ENCODE results near the gene CLDN14.

The CLDN14 gene, protein sequence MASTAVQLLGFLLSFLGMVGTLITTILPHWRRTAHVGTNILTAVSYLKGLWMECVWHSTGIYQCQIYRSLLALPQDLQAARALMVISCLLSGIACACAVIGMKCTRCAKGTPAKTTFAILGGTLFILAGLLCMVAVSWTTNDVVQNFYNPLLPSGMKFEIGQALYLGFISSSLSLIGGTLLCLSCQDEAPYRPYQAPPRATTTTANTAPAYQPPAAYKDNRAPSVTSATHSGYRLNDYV

DNA sequence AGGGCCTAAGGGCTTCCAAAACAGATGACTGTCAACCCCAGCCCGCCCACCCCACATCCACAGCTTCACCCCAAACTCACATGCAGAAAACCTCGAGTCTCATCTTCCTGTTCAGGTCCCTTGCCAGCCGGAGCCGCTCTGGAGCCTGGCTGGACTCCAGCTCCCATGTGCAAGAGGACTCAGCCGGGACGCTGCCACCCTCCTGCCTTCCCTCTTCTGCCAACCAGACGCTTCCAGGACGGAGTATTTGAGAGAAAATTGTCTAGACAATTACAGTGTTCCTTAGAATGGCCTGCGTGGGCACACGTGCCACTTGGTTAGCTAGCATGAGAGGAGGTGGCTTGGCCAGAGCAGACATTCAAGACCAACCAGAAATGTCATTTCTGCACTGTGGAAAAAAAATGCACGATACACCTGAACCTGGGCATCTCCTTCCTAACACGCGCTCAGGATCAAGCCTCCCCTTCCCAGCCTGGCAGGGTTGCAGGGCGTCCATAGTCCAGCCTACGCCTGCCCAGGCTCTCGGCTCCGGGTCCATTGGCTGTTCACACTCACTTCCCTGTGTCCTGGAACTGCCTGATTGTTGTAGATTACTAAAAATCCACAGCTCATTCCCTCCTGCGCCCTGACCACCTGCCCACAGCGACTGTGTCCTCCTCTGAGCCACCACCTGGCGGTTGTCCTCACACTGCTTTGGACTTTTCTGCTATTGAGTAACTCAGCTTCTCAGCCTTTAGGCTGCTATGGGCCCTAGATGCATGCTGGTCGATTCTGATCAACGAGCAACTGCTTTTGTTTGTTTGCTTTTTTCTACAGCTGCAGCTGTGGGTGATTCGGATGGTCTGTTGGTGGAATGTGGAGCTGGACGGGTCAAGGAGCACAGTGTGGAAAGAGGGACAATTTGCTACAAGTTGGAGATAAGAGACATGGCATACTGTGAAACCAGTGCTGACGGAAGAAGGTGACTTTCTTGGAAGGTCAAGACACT is at the start of gene CLDN14:
CLDN14 (minus strand) TSS at position 708 of the 988 bp plus-strand sequence. CDS start 18,427 bp downstream, outside the sequence.
- Mint-ChIP-seq H3K4me1 (no peaks in the 10 kb centered on the region), H3K9me3 (no peaks in the 10 kb centered on the region), H3K27ac (no peak within 1 kb of the TSS), H3K27me3 (no peaks in the 10 kb centered on the region), H3K4me3 (no peak within 1 kb of the TSS)
- ATAC-seq (no peak), DNase-seq (no peak)

DNA sequence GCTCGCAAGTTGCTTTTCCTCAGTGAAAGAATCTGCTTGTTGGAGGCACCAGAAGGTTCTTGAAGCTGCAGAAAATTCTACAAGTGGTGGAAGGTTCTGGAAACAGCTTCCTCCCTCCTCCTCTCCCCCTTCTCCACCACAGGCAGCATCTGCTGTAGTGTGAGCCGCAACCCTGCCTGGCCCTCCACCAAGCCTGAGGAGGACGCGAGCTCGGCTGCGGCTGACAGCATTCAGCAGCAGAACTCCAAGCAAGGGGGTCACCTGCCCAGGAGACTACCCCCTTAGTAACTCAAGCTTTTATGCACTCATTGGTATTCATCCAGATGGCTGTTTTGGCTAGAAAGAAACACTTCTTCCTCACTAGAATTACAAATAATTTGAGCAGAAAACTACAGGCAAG is 48.8 kb upstream of the CLDN14 start:
- no peak for DNase-seq
- no peaks in the 10 kb centered on the region for H3K9me3 Mint-ChIP-seq
- no peak overlapping the region for H3K4me3 Mint-ChIP-seq
- H3K27ac Mint-ChIP-seq, result peak overlapping the region in 1 of 2 donors; percentile 71
- peaks cover 8% of the 10 kb centered on the region for H3K27me3 Mint-ChIP-seq
- no peaks in the 10 kb centered on the region for H3K4me1 Mint-ChIP-seq
- no peak for ATAC-seq

DNA sequence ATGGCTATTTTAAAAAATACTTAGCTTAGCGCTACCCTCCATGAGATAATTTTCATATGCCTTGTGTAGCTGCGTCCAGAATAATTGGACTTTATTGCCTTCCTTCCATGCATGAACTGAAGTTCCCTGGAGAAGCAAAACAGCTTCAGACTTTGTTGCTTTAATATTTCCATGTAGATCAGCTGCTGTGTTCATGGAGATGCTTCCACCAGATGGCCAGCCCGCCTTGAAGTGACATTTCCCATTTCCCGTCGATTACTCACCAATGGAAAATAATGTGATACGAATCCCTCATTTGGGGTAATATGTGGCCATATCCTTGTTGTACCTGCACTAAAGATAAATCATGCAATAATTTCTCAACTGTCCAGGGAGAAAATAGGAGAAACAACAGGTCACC is 47.4 kb upstream of the CLDN14 start:
- H3K27me3 Mint-ChIP-seq, result peaks cover 9% of the 10 kb centered on the region
- no peak for ATAC-seq
- H3K4me3 Mint-ChIP-seq, result no peak overlapping the region
- no peak for DNase-seq
- H3K9me3 Mint-ChIP-seq, result no peaks in the 10 kb centered on the region
- no peak overlapping the region for H3K27ac Mint-ChIP-seq
- no peaks in the 10 kb centered on the region for H3K4me1 Mint-ChIP-seq

DNA sequence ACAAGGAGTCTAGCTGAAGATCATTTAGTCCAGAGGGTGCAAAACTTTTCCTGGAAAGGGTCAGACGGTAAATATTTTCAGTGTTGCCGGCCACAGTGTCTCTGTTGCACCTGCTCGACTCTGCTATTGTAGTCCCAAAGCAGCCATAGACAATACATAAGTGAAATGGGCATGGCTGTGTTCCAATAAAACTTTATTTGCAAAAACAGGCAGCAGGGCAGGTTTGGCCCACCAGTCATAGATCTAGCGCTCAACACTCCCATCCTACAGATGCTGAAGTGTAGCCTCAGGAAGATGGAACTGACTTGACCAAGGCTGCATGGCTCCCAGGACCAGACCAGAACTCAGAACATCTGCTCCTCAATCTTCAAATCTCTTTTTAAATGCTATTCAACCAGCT is 46.2 kb upstream of the CLDN14 start:
- peaks cover 14% of the 10 kb centered on the region for H3K27me3 Mint-ChIP-seq
- no peaks in the 10 kb centered on the region for H3K4me1 Mint-ChIP-seq
- no peak overlapping the region for H3K27ac Mint-ChIP-seq
- H3K4me3 Mint-ChIP-seq, result no peak overlapping the region
- ATAC-seq, result no peak
- DNase-seq, result no peak
- H3K9me3 Mint-ChIP-seq, result peaks cover 0 to under 1% of the 10 kb centered on the region in 2 donors

DNA sequence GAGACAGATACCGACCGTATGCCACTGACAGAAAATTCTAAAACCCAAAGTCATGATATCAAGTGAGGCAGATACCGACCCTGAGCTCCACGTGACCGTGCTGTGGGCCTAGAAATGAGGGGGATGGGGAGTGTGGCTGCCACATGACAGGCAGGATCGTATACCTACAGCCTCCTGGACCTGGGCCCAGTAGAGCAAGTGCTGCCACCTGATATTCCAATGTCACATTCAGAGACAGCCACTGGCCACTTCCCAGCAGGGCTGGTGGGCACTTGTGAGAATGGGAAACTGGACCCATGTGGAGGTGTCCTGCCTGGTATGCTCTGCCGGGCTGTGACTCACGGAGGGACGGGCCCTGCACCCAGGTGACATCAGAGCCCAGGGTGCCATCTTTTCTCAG is 44.6 kb upstream of the CLDN14 start:
- Mint-ChIP-seq H3K27ac (no peak overlapping the region), H3K4me1 (no peaks in the 10 kb centered on the region), H3K27me3 (peaks cover 14% of the 10 kb centered on the region), H3K4me3 (no peak overlapping the region), H3K9me3 (peaks cover 12 to 16% of the 10 kb centered on the region in 2 donors)
- ATAC-seq, result no peak
- DNase-seq, result no peak

DNA sequence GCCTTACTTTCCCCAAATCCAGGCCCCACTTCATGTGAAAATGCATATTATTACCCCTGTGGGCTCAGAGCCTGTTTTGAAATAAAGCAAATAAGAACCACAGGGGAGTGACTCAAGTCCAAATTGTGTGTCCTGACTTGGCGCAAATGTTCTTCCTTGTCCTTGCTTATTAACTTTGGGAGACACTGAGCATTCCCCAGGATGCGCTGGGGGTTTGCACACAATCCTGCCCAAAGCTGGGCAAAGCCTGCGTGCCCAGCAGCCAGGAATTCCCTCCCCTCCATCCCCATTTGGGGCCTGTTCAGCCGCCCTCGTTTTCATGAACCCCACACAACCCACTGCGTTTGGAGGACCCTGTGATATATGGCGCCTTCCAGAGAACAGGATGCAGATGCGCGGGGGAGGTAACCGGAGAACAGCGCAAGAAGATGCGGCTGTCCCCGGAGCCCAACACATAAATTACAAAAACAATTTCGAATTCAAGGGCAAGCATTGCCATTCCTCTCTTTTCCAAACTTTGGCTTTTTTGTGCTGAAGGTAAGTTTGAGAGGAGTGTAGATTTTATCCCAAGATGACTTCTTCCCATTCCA is 42.4 kb upstream of the CLDN14 start:
- Mint-ChIP-seq H3K9me3 (peaks cover 12 to 17% of the 10 kb centered on the region in 2 donors), H3K27ac (peak overlapping the region in 1 of 2 donors; percentile 19), H3K4me3 (no peak overlapping the region), H3K4me1 (no peaks in the 10 kb centered on the region), H3K27me3 (peaks cover 7% of the 10 kb centered on the region)
- ATAC-seq (no peak), DNase-seq (no peak)

DNA sequence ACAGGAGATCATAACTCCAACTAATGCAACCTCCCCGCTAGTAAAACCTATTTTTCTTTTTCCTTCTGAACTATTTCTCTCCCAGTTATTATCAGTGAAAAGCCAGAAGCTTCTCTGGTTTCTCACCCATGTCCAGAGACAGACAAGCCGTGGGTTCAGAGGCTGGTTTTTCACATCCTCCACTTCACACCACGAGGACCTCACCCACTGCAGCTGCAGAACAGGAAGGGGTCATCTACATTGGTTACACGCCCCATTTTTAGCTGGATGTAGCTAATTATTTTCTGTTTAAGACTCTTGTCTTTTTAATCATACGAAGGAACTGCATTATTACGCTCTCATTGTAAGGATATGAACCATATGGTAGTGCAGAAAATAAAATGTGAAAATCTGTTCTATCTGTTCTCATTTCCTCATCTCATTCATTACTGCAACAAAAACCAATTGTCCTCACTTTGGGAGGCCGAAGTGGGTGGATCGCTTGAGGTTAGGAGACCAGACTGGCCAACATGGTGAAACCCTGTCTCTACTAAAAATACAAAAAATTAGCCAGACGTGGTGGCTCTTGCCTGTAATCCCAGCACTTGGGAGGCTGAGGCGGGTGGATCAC is 39.1 kb upstream of the CLDN14 start:
- Mint-ChIP-seq H3K27ac (no peak overlapping the region), H3K9me3 (peaks cover 12 to 17% of the 10 kb centered on the region in 2 donors), H3K27me3 (peaks cover 24% of the 10 kb centered on the region), H3K4me3 (no peak overlapping the region), H3K4me1 (no peaks in the 10 kb centered on the region)
- ATAC-seq (no peak), DNase-seq (no peak)

DNA sequence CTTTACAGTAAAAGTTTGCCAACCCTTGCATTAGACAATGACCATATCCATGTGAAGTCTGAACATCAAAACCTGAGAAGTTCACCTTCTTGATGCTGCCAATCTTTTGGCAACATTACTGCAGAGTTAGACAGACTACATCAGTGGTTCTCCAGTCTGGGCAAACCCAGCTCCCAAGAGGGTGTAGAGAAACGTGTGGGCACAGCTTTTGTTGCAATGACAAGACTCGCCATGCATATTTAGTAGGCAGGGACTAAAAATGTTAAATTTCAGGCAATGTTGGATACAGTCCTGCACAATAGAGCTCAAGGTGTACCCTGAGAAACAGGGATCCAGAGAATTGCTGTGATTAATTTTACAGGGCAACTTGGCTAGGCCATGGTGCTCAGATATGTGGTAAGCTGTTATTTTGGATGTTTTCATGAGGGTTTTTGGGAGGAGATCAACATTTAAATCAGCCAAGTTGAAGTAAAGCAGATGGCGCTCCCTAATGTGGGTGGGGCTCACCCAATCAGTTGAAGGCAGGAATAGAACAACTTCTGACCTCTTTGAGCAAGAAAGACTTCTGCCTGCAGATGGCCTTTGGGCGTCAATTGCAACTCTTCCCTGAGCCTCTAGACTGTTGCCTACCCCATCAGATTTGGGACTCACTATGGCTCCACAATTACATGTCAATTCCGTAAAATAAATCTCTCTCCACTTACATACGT is 37.6 kb upstream of the CLDN14 start:
- no peak overlapping the region for H3K27ac Mint-ChIP-seq
- H3K4me3 Mint-ChIP-seq, result no peak overlapping the region
- H3K27me3 Mint-ChIP-seq, result peaks cover 26% of the 10 kb centered on the region
- no peak for ATAC-seq
- H3K9me3 Mint-ChIP-seq, result peaks cover 12 to 17% of the 10 kb centered on the region in 2 donors
- no peak for DNase-seq
- H3K4me1 Mint-ChIP-seq, result no peaks in the 10 kb centered on the region

DNA sequence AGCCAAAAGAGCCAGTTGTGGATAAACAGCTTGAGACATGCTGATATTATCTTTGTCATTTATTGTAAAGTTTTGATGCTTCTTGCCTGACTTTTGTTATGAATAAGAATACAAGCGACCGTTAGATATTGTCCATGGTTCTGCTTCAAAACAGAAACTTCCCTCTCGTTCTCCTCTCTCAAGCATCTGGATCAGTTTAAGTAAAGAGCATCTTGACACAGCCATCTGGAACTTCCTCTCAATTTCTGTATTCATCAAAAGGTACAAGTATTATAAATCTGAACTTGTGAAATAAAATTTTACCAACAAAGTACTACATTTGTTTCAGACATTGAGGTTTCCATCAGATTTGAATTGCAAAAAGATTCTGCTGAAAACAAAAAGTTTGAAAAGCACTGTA is 36.4 kb upstream of the CLDN14 start:
- DNase-seq, result no peak
- H3K4me3 Mint-ChIP-seq, result no peak overlapping the region
- H3K9me3 Mint-ChIP-seq, result peaks cover 12 to 17% of the 10 kb centered on the region in 2 donors
- H3K4me1 Mint-ChIP-seq, result no peaks in the 10 kb centered on the region
- no peak for ATAC-seq
- peaks cover 19% of the 10 kb centered on the region for H3K27me3 Mint-ChIP-seq
- no peak overlapping the region for H3K27ac Mint-ChIP-seq

DNA sequence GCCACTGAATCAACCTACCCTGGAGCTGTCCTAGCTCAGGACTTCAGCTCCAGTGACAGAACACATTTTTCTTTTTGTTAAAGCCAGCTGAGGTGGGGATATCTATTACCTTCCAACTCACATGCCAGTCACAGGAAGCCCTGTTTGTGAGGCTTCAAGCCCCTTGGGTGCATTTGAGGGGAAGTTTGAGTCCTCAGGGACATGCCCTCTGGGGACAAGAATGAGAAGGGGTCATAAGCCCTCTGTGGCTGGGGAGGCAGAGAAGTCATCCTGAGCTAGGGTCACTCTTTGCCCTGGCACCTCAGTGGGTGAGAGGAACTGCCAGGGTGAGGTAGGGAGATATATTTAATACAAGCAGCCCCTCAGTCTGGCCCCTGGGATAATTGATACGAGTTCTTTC is 33.5 kb upstream of the CLDN14 start:
- Mint-ChIP-seq H3K4me1 (no peaks in the 10 kb centered on the region), H3K4me3 (no peak overlapping the region), H3K9me3 (no peaks in the 10 kb centered on the region), H3K27me3 (peaks cover 19% of the 10 kb centered on the region), H3K27ac (no peak overlapping the region)
- ATAC-seq (no peak), DNase-seq (no peak)

DNA sequence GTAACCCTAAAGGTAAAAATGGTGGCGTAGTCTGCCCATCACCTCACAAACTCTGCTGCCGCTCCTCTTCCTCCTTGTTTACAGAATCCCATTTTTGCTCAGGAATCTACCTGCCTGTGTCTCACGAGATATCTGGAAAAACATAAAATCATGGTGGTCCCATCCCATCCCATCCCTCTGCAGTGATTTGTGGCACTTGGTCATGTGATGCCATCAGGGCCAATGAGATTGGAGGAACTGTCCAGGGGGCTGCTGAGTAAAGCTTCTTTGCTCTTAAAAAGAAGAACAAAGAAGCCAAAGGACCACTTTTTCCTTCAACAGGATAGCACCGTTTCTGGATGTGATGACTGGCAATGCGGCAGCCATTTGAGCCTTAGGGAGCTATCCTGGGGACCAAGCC is 33.0 kb upstream of the CLDN14 start:
- H3K27me3 Mint-ChIP-seq, result peaks cover 19% of the 10 kb centered on the region
- DNase-seq, result no peak
- H3K27ac Mint-ChIP-seq, result no peak overlapping the region
- no peak overlapping the region for H3K4me3 Mint-ChIP-seq
- ATAC-seq, result no peak
- no peaks in the 10 kb centered on the region for H3K9me3 Mint-ChIP-seq
- H3K4me1 Mint-ChIP-seq, result no peaks in the 10 kb centered on the region

DNA sequence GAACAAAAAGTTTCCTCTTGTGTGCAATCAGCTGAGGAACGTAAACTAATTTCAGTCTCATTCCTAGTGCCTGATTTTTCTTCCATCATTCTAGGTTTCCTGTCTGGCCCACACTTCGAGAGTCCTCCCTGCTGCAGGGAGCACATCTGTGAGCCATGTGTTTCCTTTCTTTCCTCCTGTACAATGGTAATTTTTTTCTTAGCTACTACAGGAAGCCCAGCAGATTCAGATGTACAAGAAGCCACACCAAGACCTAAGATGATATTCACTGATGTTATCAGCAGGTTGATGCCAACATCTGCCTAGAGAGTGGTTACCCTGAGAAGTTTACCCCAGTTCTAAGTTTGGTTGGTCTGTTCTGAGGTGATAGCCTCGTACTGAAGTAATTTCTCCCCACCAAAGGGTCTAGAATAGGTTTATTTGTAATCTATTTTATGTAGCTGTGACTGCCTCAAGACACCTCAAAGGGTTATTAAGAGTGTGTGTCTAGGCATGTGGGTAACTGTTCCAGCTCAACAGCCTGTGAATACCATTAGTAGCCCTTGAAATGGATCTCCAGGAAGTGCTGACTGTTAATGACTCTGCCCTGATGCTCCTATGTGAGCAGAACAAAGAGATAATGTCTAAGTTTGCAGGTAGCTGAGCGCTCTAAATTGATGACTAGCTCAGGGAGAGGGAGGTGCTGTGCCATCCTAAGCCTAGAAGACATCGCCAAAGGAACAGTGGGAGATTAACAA is 31.7 kb upstream of the CLDN14 start:
- no peak for ATAC-seq
- Mint-ChIP-seq H3K4me1 (no peaks in the 10 kb centered on the region), H3K9me3 (no peaks in the 10 kb centered on the region), H3K27me3 (peaks cover 19% of the 10 kb centered on the region), H3K4me3 (no peak overlapping the region), H3K27ac (peak overlapping the region in 1 of 2 donors; percentile 1)
- no peak for DNase-seq

DNA sequence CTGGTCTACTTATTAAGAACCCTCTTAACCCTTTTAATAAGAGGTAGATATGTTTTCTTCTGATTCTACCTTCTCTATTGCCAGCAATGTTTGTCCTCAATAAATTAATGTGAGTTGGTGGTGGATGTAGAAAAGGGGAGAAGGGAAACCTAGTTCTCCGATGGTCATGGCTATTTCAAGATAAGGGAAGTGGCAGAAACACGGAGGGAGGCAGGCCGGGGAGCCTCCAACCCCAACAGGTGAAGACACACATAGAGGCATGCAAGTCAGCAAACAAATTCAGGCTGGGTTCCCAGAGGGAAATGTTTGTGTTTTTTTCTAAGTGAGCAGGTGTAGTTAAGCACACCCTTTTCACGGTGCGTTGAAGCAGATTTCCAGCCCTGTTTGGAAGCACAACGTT is 31.0 kb upstream of the CLDN14 start:
- Mint-ChIP-seq H3K4me3 (no peak overlapping the region), H3K27me3 (peaks cover 11% of the 10 kb centered on the region), H3K27ac (no peak overlapping the region), H3K9me3 (no peaks in the 10 kb centered on the region), H3K4me1 (no peaks in the 10 kb centered on the region)
- no peak for ATAC-seq
- DNase-seq, result no peak

DNA sequence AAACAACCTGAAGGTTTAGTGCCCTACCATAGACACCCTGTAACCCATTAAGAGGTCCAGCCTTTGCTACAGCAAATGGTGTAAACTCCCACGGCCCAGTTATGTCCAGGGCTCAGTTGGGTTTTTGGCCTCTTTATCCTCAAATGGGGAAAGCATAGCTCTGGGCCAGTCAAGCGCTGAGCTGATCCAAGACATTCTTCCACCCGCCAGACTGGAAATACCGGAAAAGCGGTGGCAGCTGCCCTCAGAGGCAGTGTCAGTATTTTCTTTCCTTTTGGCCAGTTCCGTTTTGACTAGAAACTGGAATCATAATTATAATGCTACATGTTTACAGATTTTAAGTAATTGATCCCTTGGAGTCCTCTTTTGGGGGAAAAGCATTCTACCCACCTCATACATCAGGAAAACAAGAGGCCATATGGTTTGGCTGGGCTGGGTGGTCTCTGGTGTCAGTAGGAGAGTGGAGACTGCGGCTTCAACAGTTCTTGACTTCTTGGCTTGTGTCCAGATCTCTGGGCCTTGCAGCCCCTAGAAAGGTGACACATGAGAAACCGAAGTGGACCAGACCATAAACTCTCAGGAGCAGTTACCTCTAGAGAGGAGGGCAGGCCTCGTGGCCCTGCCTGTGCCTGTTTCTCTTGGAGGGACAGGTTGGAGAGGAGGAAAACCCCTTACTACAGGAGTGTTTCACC is 30.2 kb upstream of the CLDN14 start:
- Mint-ChIP-seq H3K9me3 (no peaks in the 10 kb centered on the region), H3K27ac (no peak overlapping the region), H3K27me3 (peaks cover 11% of the 10 kb centered on the region), H3K4me1 (no peaks in the 10 kb centered on the region), H3K4me3 (no peak overlapping the region)
- DNase-seq (no peak), ATAC-seq (no peak)
